ENCODE data around the gene TF. TPM values are rescaled to one million over a fixed set of nuclear protein-coding genes. Genes with fewer than 3 reads are reported as not detected.

The TF gene
- polyA plus RNA-seq, 12 donors, result 3.0 to 91.2 (median 6.2) TPM; not detected in 2

DNA sequence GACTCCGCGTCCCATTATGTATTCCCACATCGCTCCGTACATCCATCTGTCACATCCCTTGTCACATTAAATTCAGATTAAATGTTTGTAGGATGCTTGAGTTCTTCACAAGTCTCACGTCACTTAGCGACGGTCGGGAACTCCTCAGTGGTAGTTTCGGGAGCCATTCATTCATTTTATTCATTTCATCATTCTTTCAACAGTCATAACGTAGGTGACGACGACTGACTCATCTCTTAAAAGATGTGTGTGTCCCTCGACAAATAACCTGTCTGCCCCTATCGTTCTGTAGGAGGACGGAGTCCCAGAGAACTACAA is 59.1 kb downstream of the TF start:
- no peak for DNase-seq

DNA sequence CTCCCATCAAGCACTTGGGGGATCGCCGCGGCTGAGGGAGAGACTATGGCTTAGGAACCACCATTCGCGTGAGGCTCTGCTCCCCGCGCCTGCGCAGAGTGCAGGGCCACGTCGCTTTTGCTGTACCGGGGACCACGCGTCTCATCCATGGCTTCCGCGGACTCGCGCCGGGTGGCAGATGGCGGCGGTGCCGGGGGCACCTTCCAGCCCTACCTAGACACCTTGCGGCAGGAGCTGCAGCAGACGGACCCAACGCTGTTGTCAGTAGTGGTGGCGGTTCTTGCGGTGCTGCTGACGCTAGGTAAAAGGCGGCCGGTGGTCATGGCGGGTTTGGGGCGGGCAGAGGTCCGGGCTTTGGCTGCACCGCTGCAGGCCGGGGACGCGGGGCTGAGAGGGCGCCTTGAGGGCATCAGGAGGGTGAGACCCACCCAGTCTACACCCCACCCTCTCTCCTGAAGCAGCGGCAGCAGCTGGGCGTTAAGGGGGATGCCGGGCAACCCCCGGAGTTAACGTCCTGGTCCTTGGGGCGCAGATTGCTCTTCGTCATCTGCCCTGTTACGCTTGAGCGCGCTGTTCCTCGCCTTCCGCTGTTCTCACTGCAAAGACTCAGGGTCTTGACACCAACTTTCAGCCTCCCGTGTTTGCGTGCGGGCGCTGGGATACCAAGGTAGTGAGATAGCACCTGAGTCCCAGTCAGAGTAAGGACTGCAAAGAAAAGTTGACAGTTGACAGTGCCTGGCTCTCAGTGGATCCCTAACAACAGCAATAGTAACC is 59.7 kb downstream of the TF start, which contains the start of gene SRPRB:
TSS of gene SRPRB (plus strand) at position 114 of the 774 bp plus-strand sequence. CDS start at position 148, 34 bp downstream.
- DNase-seq, result peak; percentile 95

DNA sequence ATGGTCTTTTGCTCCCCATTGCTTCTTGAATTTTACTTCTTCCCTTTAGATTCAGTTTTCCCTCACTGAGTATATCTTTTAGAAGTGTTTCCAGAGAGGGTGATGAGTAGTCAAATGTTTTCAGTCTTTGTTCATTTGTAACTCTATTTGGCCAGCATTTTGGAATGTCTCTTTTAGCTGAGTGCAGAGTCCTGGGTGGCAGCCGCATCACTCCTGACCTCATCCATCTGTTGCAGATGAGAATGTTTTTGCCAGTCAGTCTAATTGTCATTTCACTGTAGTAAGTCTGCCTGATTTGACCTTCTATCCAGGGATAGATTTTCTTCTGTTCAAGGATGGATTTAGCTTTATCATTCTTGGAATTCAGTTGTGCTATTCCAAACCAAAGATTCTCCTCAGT is 66.7 kb downstream of the TF start:
- DNase-seq, result no peak

DNA sequence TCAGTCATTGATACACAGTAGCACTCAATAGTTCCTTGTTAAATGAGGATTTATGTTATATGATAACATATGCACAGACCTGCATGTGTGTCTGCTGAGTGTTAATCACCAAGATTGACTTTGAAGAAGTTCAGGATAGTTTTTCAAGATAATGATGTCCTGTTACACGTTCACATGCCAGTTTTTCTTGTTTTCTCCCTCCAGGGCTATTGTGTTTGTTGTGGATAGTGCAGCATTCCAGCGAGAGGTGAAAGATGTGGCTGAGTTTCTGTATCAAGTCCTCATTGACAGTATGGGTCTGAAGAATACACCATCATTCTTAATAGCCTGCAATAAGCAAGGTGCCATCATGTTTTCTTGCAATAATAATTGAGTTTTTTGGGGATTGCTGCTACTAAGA is 69.2 kb downstream of the TF start:
- no peak for DNase-seq

DNA sequence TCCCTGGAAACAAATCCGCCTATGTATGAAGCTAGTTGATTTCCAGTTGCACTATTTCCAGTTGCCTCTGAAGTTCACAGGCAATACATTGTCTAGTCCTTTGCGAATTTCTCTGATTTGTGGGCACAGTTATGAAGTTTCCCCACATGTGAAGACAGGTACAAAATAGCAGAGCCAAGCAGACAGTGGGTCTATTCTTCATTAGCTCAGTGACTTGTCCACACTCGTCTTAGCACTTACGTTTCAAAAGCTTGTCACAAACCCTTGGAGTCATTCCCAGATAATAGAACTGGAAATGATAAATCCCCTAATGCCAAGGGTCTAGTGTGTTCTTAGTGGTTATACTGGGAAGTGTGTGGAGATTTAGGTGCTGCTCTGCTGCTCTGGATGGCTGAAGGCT is 73.9 kb downstream of the TF start:
- DNase-seq, result no peak

DNA sequence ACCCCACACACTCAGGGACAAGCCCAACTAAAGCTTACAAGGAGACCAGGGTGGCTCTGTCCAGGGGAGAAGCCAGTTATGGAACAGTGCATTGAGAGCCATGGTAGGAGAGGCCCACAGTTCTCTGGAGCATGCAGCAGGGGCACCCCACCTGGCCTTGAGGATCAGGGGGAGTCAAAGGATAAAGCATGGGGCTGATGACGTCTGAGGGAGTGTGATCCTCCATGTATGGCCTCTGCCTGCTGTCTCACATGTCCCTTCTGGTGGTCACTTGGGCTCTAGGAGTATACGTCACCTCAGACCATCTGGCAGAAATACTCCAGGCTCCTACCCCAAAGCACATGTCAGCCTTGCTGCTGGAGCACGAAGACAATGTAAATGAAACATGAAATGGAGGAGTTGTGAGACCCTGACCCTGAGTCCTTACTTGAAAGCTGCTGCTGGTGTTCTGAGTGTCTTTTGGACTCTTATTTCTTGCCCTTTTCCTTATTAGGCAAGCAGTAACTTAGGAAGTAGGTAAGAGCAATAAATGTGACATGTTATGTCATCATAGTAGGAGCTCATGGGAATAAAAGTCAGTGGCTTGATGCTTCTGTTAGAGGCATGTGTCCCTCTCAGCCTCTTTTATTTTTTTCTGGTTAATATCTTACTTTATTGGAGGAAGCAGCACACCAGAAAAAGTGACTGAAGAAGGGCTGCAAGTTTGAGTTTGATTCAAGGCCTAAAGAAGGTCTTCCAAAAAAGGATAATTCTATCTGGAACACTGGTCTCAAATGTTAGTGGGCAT is 74.9 kb downstream of the TF start:
- no peak for DNase-seq

DNA sequence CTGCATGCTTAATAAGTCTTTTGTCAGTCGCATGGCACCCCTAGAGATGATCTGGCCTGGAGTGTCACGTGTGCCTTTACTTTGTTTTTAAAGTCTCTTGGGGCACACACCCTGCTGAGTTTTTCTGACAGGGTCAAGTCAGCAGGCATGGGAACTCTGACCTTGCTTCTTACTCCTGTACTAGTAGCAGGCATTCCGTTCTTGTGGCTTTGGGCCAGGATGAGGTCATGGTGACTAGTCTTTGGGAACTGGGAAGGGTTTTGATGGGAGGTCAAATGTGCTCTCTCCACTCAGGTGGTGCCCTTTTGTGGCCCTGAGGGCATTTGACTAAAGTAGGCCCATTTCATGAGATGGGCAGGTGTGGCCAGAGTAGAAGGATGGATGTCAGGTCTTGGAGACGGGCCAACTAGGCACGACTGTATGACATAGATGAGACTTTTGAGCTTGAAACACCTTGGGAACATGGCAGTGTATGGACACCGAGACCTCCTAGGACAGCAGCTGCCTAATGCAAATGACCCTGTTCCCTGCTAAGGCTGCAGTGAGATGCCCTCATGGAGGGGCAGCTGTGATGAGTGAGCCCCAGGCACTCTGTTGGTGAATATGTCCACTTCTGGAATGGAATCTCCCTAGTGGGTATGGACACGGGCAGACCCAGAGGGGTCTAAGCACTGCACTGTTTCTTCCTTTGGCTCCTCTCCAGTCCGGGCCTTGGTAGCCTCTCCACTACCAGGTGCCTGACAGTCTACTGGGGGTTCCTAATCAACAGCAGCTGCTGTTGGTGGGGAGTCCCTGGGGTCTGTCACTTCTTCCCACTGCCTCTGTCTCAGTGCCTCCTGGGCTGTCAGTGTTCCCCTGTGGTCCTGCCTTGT is 75.8 kb downstream of the TF start:
- DNase-seq, result no peak

DNA sequence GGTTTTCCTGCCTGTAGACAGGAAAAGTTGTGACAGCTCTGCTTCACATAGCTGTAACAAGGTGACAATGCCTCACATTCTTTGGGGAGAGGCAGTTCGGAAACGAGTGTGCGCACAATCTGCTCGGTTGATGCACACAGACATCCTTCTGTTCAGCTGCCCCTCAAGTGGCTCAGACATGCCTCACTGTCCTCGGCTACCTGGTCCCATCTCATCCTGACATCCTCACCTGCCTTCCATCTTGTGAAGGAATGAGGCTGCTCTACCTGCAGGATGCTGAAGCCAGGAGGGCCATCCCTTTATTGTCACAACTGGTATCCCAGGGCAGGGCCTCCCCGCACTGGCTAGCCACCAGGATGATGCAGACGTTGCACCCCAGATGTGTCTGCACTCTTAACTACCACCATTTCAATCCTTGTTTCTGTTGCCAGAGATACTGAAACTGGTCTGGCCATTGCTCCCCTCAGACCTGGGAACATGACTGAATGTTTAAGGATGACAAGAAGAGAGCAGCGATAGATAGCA is 78.8 kb downstream of the TF start:
- DNase-seq, result no peak

DNA sequence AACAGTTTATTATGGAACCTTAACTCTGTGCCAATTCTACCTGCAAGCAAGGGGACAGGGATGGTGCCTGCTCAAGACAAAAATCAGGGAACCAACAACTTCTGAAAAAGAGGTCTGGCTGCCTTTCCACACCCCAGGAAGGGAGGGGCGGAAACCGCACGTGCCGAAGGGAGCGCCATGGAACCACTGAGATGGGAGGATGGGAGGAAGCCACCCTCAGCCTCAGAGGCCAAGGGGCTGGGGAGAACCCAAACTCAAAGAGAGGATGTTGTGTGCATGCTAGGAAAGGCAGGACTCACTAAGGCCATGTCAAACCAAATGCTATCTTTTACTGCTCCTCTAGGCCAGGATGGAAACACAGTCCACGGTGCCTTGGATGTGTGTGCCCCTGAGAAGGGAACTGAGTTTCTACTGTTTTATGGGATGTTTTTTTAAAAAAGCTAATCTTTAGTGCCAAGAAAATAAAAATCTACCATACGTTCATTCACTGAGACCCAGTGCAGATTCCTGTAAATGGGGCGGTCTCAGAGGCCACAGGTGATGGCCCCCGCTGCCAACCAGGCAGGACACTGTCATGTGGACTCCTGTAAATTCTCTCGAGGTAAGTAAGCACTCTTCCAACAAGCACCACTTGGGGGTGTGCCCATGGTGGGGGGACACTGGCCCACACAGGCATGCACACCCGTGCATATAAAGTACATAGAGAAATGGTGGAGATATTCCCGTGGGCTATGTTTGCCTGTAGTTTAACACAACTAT is 80.0 kb downstream of the TF start:
- DNase-seq, result no peak

DNA sequence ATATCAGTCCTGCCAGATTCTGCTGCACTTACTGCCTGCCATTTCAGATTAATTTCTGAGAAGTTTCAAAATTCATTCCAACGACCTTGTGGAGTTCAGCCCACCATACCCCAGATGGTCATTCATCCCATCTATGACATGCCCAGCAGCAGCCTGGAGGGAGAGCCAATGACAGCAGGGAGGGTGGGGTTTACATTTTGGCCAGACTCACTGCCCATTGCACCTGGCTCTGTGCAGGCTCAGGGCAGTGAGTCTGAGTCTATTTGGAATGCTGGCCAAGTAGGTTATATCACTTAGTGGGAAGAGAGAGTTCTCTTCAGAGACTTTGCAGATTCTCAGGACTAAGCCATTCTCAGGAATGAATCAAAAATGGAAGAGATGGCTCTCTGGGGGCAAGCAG is 80.9 kb downstream of the TF start:
- DNase-seq, result no peak

DNA sequence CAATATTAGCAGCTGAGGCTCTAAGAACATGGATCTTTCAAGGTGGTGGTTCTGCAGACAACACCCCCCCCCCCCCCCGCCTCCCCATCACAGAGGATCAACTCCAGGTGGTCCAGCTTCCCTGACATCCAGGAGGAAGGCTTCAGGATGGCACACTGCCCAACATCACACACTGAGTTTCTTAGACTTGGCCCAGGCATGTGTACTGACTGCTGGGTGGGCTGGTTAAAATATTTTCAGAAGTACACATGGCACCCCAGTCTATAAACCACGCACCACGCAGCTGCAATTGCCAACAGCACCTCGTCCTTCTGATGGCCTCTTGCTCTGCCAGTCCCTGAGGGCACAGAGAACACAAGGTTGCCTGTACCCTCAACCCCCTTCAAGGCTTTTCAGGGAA is 81.5 kb downstream of the TF start:
- no peak for DNase-seq

DNA sequence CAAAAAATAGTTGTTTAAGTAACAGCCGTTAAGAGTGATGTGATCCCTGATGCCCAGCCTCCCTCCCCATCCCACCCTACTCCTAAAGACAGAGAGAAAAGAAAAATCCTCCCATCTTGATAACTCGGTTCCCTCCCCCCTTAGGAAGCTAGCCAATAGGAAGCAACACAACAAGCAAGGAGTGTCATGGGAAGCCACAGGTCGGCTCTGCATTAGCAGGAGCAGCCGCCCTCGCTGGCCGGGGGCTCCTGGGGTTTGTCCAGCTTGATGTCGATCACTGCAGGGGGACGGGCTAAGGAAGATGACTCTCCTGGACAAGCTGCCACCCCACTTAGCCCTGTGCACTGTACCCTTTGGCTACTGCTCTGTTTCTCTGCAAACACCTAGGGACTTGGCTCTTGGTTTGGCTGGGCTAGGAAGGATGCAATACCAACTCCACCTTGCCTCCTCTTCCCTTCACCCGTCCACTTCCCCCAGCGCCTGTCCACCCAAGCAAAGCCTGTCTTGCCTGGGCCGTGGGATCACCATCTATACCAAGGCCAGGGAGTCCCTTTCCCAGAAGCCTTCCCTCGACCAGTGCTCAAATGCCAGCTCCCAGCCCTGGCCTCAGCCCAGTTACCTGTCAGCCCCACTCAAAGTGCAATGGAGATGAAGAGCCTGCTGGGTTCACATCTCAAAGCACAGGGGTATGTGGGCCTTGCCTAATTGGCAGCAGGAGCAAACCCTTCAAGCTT is 82.5 kb downstream of the TF start:
- no peak for DNase-seq

DNA sequence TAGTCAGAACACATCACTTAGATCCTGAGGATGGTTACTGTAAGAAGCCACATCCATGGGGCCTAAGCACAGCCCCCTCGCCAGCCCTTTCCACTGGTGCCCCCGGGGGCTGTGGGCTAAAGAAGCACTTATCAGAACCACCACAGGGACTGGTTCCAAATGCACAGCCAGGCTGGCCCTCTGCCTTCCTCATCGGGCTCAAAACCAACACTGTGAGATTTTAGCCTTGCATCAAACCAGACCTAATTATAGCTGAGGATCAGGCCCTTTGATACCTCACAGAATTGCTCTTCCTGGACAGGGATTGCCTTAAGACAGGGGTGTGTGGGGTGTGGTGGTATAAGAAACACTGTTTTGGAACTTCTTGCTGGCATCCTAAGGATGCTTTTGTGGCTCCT is 83.1 kb downstream of the TF start:
- no peak for DNase-seq

DNA sequence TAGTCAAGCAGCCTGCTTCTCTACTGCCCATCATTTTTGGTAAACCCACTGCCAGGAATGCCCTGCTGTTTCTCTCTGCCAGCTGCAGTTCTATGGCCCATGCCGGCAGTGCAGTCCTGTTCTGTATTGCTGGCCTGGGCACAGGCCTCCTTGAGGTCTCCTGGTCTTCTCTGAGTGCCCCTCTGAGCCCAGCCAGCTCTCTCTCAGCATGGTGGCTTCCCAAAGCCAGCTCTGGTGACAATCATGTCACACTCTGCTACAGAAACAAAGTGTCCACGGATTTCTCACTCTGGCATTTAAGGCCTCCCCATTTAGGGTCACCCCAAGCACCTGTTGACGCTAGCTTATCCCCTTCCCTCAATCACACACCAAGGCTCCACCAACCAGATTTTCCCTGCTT is 83.9 kb downstream of the TF start:
- no peak for DNase-seq

DNA sequence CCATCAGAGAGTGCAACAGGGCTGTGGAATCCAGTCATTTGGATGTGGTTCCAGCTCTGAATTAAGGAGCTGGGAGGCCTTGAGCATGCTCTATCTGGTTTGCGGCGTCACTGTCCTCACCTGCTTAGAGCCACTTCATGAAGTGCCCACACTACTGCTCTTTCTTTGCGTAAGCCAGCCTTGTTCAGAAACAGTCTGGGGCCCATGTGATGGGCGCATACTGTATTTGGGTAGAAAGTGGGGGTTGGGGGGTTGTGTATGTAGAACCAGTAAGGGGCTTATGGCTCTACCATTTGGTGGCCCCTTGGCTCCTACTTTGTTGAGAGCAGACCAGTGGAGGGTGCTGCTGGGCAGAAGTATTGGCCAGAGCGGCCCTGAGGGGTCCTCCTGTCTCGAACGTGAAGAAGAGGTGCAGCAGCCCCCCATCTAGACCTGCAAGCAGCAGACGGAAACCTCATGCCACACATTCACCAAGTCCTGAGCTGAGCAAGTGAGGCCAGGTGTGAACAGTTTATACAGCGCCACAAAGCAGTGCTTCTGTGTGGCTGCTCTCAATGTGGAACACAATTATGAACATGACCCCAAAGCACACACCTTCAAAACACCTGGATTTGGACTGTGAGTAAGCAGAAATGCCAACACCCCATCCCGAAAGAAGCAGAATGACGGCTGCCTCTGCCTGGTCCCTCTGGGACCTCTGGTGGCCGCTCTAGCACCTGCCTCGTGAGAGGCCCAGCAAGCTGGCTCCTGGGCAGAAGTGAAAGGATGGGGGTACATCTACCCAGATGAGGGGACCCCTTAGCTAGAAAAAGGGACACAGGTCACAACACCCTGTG is 86.0 kb downstream of the TF start:
- no peak for DNase-seq

DNA sequence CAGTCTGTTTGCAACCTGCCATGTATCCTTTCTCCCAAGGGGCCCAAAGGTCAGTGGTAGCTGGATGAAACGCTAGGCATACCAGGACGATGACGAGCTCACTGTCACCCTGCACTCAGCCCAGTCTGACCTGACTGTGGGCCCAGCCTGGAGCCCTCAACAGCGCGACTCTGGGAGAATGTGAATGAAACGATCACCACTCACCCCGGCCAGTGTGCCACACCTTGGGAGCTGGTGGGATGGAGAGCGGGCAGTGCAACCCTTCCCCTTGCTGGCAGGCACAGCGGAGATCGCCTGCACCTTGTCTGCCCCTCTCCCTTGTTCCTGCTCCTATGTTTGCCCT is 86.6 kb downstream of the TF start:
- DNase-seq, result no peak

DNA sequence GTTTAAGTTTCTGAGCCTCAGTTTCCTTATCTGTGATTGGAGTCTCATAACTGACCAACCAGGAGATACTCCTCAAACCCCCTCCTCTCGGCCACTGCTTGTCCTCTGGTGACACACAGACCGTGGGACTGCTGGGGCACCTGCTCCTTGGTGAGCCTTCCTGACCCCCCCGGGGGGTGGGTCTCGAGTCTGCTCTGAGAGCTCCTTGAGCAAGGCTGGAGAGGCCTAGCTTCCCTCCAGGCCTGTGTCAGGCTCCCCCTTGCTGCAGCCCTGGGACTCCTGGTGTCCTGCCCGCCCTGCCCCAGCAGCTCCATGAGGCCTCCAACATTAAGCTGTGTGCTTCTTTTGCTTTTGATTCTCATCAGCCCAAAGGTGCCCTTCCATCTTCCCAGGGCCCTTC is 87.1 kb downstream of the TF start:
- no peak for DNase-seq

DNA sequence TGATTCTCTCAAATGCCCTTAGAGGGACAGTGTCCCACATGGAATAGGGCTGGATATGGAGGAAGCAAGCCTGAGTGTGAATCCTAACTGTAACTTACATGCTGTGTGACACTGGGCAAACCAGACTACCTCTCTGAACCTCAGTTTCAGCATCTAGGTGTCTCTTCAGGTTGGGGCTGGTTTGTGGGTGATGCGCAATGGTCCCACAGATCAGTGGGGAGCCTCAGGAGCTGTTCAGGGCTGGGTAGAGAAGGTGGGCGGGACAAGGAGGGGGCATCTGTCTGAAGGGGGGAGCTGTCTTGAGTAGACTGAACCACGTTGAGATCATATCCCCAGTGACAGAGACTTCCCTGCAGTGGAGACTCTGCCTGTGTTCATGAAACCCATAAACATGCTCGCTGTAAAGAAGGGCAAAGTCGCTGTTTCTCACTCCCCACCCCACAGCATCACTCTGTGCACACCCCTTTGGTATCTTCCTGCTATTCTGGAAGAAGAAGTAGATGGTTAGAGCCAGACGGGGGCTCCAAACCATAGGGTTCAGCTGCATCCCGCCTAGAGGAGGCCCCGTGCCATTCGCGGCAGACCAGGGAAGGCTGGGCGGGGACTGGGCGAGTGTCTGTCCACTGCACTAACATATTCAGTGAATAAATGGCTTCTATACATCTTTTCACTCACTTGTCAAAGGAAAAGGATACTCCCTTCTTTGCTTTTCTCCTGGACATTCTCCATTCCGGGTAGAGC is 87.9 kb downstream of the TF start:
- DNase-seq, result no peak

Measured in muscle of arm (tissue), 12 donors.